GM23338 (cell line): ENCODE data around the gene SCN4A. TPM values are rescaled to one million over a fixed set of nuclear protein-coding genes. Genes with fewer than 3 reads are reported as not detected.

Experiments
- ATAC-seq: fragments of 200-7000 bp; cut with Tn5 transposase; 3 replicates; pipeline ENCODE4 v1.9.1; 2020
- DNase-seq: peaks from one replicate; pipeline ENCODE4 v3.0.0-alpha.2; 2015; ENCODE audit warnings: low spot score
- H2AFZ ChIP-seq: fragments of 200-600 bp; sonication (generic); 2 replicates; pipeline ENCODE4 v1.8.0; 2016; ENCODE audit warnings: antibody characterized with exemption, mild to moderate bottlenecking, moderate library complexity
- H3F3A ChIP-seq: fragments of 200-600 bp; sonication (generic); replicated peaks from 2 replicates; pipeline ENCODE4 v1.8.0; 2017; ENCODE audit warnings: antibody characterized with exemption, mixed run types, low read depth
- H3K27ac ChIP-seq: fragments of 200-600 bp; sonication (generic); 2 replicates; pipeline ENCODE4 v1.6.1; 2016; ENCODE audit warnings: low read depth
- H3K27me3 ChIP-seq: fragments of 200-600 bp; sonication (generic); 2 replicates; pipeline ENCODE4 v1.8.0; 2016; ENCODE audit warnings: mild to moderate bottlenecking, mixed run types, moderate library complexity; ENCODE audit not compliant: insufficient read depth
- H3K36me3 ChIP-seq: fragments of 200-600 bp; sonication (generic); 2 replicates; pipeline ENCODE4 v1.8.0; 2016; ENCODE audit warnings: mild to moderate bottlenecking; ENCODE audit not compliant: insufficient read depth
- H3K4me1 ChIP-seq: fragments of 200-600 bp; sonication (generic); 2 replicates; pipeline ENCODE4 v1.8.0; 2016; ENCODE audit warnings: mild to moderate bottlenecking, moderate library complexity; ENCODE audit not compliant: insufficient read depth
- H3K4me2 ChIP-seq: fragments of 200-600 bp; sonication (generic); 2 replicates; pipeline ENCODE4 v1.7.1; 2017; ENCODE audit warnings: mixed run types
- H3K4me3 ChIP-seq: fragments of 200-600 bp; sonication (generic); 2 replicates; pipeline ENCODE4 v1.6.1; 2016; ENCODE audit warnings: mixed run types
- H3K79me2 ChIP-seq: fragments of 200-600 bp; sonication (generic); replicated peaks from 2 replicates; pipeline ENCODE4 v1.8.0; 2017; ENCODE audit warnings: mild to moderate bottlenecking; ENCODE audit not compliant: insufficient read depth
- H3K9me2 ChIP-seq: fragments of 200-600 bp; sonication (generic); 2 replicates; pipeline ENCODE4 v1.8.0; 2017; ENCODE audit not compliant: insufficient read depth
- H4K20me1 ChIP-seq: fragments of 200-600 bp; sonication (generic); replicated peaks from 2 replicates; pipeline ENCODE4 v1.8.0; 2017; ENCODE audit warnings: mild to moderate bottlenecking; ENCODE audit not compliant: insufficient read depth
- H3K27ac Mint-ChIP-seq: 2 replicates; pipeline ENCODE4 v1.8.0; 2020; ENCODE audit warnings: inconsistent platforms, mild to moderate bottlenecking, moderate library complexity, mixed read lengths
- H3K27me3 Mint-ChIP-seq: 3 replicates; pipeline ENCODE4 v1.8.0; 2022; ENCODE audit warnings: low read depth, mild to moderate bottlenecking, moderate library complexity, mixed read lengths, inconsistent platforms; ENCODE audit not compliant: insufficient read depth, poor library complexity
- H3K36me3 Mint-ChIP-seq: 3 replicates; pipeline ENCODE4 v1.8.0; 2021; ENCODE audit warnings: low read depth, mild to moderate bottlenecking, inconsistent platforms, moderate library complexity, mixed read lengths
- H3K4me1 Mint-ChIP-seq: 3 replicates; pipeline ENCODE4 v1.8.0; 2020; ENCODE audit warnings: mild to moderate bottlenecking, inconsistent platforms, mixed read lengths
- H3K4me3 Mint-ChIP-seq: 3 replicates; pipeline ENCODE4 v1.8.0; 2021; ENCODE audit warnings: moderate library complexity, mild to moderate bottlenecking, inconsistent platforms, mixed read lengths
- H3K9me3 Mint-ChIP-seq: 3 replicates; pipeline ENCODE4 v1.8.0; 2020; ENCODE audit warnings: moderate library complexity, mild to moderate bottlenecking, inconsistent platforms, mixed read lengths
- CREB1 ChIP-seq: fragments of 250-450 bp; sonication (Bioruptor Pico); IDR thresholded peaks from 2 replicates; pipeline ENCODE4 v1.5.0; 2020; ENCODE audit warnings: low read depth, mild to moderate bottlenecking, moderate library complexity
- CTCF ChIP-seq, 2 experiments: fragments of 200-600 bp in 1 of 2; sonication (generic) in 1 of 2; conservative IDR thresholded peaks; 2 replicates each; pipeline versions ENCODE4 v1.5.1 to v1.6.1; 2016 to 2017; ENCODE audit warnings: antibody characterized with exemption in 2 of 2, low read depth in 2 of 2, mild to moderate bottlenecking in 2 of 2, moderate library complexity in 1 of 2
- ETS1 ChIP-seq: IDR thresholded peaks from 2 replicates; pipeline ENCODE4 v1.6.1; 2016; ENCODE audit warnings: antibody characterized with exemption
- EZH2 ChIP-seq: fragments of 200-600 bp; sonication (generic); IDR thresholded peaks from one replicate; pipeline ENCODE4 v1.8.0; 2017; ENCODE audit warnings: antibody characterized with exemption, mild to moderate bottlenecking, low read depth; ENCODE audit not compliant: unreplicated experiment
- EZH2phosphoT487 ChIP-seq: fragments of 200-600 bp; sonication (generic); IDR thresholded peaks from one replicate; pipeline ENCODE4 v1.8.1; 2018; ENCODE audit warnings: antibody characterized with exemption; ENCODE audit not compliant: unreplicated experiment
- JUNB ChIP-seq: IDR thresholded peaks from one replicate; pipeline ENCODE4 v1.6.1; 2016; ENCODE audit warnings: antibody characterized with exemption; ENCODE audit not compliant: unreplicated experiment
- NANOG ChIP-seq: IDR thresholded peaks from 2 replicates; pipeline ENCODE4 v1.6.1; 2016; ENCODE audit warnings: antibody characterized with exemption, borderline replicate concordance
- POLR2AphosphoS5 ChIP-seq: IDR thresholded peaks from 2 replicates; pipeline ENCODE4 v1.6.1; 2016; ENCODE audit warnings: antibody characterized with exemption, low read depth
- REST ChIP-seq: IDR thresholded peaks from one replicate; pipeline ENCODE4 v1.6.1; 2018; ENCODE audit warnings: antibody characterized with exemption; ENCODE audit not compliant: unreplicated experiment
- STAT1 ChIP-seq: IDR thresholded peaks from one replicate; pipeline ENCODE4 v1.6.1; 2016; ENCODE audit warnings: antibody characterized with exemption; ENCODE audit not compliant: unreplicated experiment
- ZNF114 ChIP-seq: fragments of 250-450 bp; sonication (Bioruptor Pico); IDR thresholded peaks from 2 replicates; pipeline ENCODE4 v1.5.0; 2020; ENCODE audit warnings: mild to moderate bottlenecking, moderate library complexity
- ZNF331 ChIP-seq: fragments of 250-450 bp; sonication (Bioruptor Pico); IDR thresholded peaks from 2 replicates; pipeline ENCODE4 v1.5.0; 2020; ENCODE audit warnings: low read depth, mild to moderate bottlenecking, moderate library complexity
- ZNF462 ChIP-seq: fragments of 250-450 bp; sonication (Bioruptor Pico); IDR thresholded peaks from 2 replicates; pipeline ENCODE4 v1.5.0; 2020; ENCODE audit warnings: mild to moderate bottlenecking, moderate library complexity
- polyA plus RNA-seq: library from polyadenylated mRNA; unstranded; fragments of >200 nt; fragmentation: Nextera tagmentation; extraction: Ambion mirVana; gene quantifications from 2 replicates; pipeline ENCODE4 v1.2.1, GENCODE V29; 2016
- total RNA-seq: library from RNA; depleted of rRNA; stranded (reverse); fragments of >200 nt; shearing (Covaris generic); gene quantifications from 2 replicates; pipeline ENCODE4 v1.2.3, GENCODE V29; 2014

SCN4A gene
- total and polyA plus RNA-seq, 2 experiments from 2014 or later = 2.3 to 7.9 TPM

GRCh38 chr17:63949576-63950250 is 23.0 kb downstream of the SCN4A start:
- Histone ChIP-seq H3K4me3 (no peak overlapping the region), H3K79me2 (no peaks in the 10 kb centered on the region), H3K27me3 (no peaks in the 10 kb centered on the region), H3K27ac (no peak overlapping the region), H4K20me1 (no peaks in the 10 kb centered on the region), H3K36me3 (no peaks in the 10 kb centered on the region), H3K4me1 (no peaks in the 10 kb centered on the region), H3K9me2 (no peaks in the 10 kb centered on the region), H3K4me2 (no peak overlapping the region), H3F3A (no peaks in the 10 kb centered on the region), H2AFZ (no peak overlapping the region)
- no peak for DNase-seq
- H3K4me1 Mint-ChIP-seq = peaks cover 4% of the 10 kb centered on the region; the same call in 1 of the 3 replicates
- H3K27me3 Mint-ChIP-seq = peaks cover 8% of the 10 kb centered on the region
- TF ChIP-seq ZNF462 (CRISPR knock-in tag) (no peak), JUNB (no peak), ETS1 (no peak), EZH2phosphoT487 (no peak), CREB1 (CRISPR knock-in tag) (no peak), POLR2AphosphoS5 (no peak), NANOG (no peak), CTCF (conservative IDR thresholded peaks at IDR 0.05; ENCODE audit: low read depth in 2 of 2) (no peak), REST (no peak), STAT1 (no peak), ZNF331 (CRISPR knock-in tag) (no peak), ZNF114 (CRISPR knock-in tag) (no peak), EZH2 (no peak)
- no peak for ATAC-seq
- no peak overlapping the region for H3K4me3 Mint-ChIP-seq
- H3K27ac Mint-ChIP-seq = no peak overlapping the region
- peaks cover 3% of the 10 kb centered on the region; the same call in 1 of the 3 replicates for H3K36me3 Mint-ChIP-seq
- no peaks in the 10 kb centered on the region for H3K9me3 Mint-ChIP-seq
